ENCODE results near the gene SYNE1.
"Not testable (repeated sequence)": the region's sequence is repeated elsewhere in the genome, so short reads cannot be mapped to it uniquely, and the experiment has no call there.

SYNE1 gene

GRCh38 chr6:152637296-152638047, at the start of gene SYNE1:
SYNE1 (minus strand) TSS chr6:152637362; CDS start chr6:152628331, 9,031 bp downstream.
- DNase-seq = no peak

- no peak for DNase-seq
Observed at GRCh38 chr6:152685819-152686218, 48.7 kb upstream of the SYNE1 start.

GRCh38 chr6:152682935-152683334, 45.8 kb upstream of the SYNE1 start:
- DNase-seq = not testable (repeated sequence)

GRCh38 chr6:152682141-152682540, 45.0 kb upstream of the SYNE1 start:
- DNase-seq = no peak

- DNase-seq = no peak
Observed at GRCh38 chr6:152680879-152681517, 43.8 kb upstream of the SYNE1 start.

GRCh38 chr6:152680151-152680550, 43.0 kb upstream of the SYNE1 start:
- no peak for DNase-seq

- no peak for DNase-seq
Observed at GRCh38 chr6:152673236-152673635, 36.1 kb upstream of the SYNE1 start.

GRCh38 chr6:152671171-152671570, 34.0 kb upstream of the SYNE1 start:
- no peak for DNase-seq

- DNase-seq = peak in 1 of 2 experiments; percentile 28
Observed at GRCh38 chr6:152669895-152670294, 32.7 kb upstream of the SYNE1 start.

GRCh38 chr6:152661776-152662175, 24.6 kb upstream of the SYNE1 start:
- no peak for DNase-seq

- no peak for DNase-seq
Observed at GRCh38 chr6:152651986-152652385, 14.8 kb upstream of the SYNE1 start.

- DNase-seq = no peak
Observed at GRCh38 chr6:152648105-152648504, 10.9 kb upstream of the SYNE1 start.

GRCh38 chr6:152646732-152647131, 9.6 kb upstream of the SYNE1 start:
- DNase-seq = not testable (repeated sequence)

- no peak for DNase-seq
Observed at GRCh38 chr6:152642578-152643375, 5.6 kb upstream of the SYNE1 start.

- DNase-seq = no peak
Observed at GRCh38 chr6:152636609-152637295, 410 bp downstream of the SYNE1 start.

GRCh38 chr6:152636021-152636608, 1.0 kb downstream of the SYNE1 start:
- no peak for DNase-seq

GRCh38 chr6:152634773-152635172, 2.4 kb downstream of the SYNE1 start:
- no peak for DNase-seq

GRCh38 chr6:152632121-152632782, 4.9 kb downstream of the SYNE1 start:
- DNase-seq = no peak

GRCh38 chr6:152631376-152631775, 5.8 kb downstream of the SYNE1 start:
- DNase-seq = no peak

- no peak for DNase-seq
Observed at GRCh38 chr6:152630832-152631231, 6.3 kb downstream of the SYNE1 start.

GRCh38 chr6:152625213-152625612, 11.9 kb downstream of the SYNE1 start:
- no peak for DNase-seq

- not testable (repeated sequence) for DNase-seq
Observed at GRCh38 chr6:152614776-152615175, 22.4 kb downstream of the SYNE1 start.

All from SW 1271 (cell line).